Right renal pelvis (tissue), 4 donors: Measurements from ENCODE around the gene CABP1. TPM values are rescaled to one million over a fixed set of nuclear protein-coding genes. Genes with fewer than 3 reads are reported as not detected.

Source experiments
- DNase-seq, 4 donors: peaks; one replicate each; pipeline ENCODE4 v3.0.0-alpha.2; 2013; ENCODE audit warnings: low read depth in 4 of 4, low spot score in 3 of 4, missing footprints in 1 of 4
- polyA plus RNA-seq, 4 donors: library from polyadenylated mRNA; unstranded; fragments of 120-200 nt; gene quantifications; one replicate each; pipeline ENCODE4 v1.2.1, GENCODE V29; 2013; ENCODE audit not compliant: insufficient read length in 4 of 4

The CABP1 gene
- polyA plus RNA-seq, 4 donors: 3.6 to 6.9 (median 5.1) TPM

DNA sequence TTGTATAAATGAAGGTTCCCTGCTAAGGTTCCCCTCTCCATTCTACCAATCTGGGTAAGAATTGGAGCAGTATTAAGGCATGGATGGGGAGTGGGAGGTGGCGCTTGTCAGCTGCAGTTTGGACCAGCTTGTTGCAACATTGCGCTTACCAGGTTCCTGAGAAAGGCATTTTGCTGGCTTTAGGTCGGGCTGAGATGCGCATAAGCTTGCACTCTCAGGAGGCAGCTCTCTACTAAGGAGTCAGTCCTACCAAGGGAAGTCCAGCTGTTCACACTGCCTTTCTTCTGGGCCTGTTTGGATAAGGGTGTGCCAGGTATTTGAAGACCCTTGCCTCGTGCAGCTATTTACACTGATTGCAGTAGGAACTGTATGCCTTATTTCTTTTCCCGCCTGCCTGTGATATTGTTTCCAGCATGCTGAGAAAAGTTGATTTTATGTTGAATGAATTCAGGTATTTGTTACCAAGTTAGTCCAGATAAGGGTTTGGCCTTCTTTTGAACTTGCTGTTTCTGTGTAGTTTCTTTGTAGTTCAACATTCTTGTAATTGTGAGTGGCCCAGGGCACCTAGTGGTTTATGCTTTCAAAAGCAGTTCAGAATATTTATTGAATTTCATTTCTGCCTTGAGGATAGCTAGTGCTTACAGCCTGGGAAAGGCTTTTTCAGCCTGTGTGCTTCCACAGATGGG lies 49.1 kb downstream of the CABP1 start:
- DNase-seq: no peak

- DNase-seq: no peak
Observed at GRCh38 chr12:120690083-120690450, 49.6 kb downstream of the CABP1 start.

- DNase-seq: no peak
Observed at GRCh38 chr12:120690978-120691377, 50.6 kb downstream of the CABP1 start.

DNA sequence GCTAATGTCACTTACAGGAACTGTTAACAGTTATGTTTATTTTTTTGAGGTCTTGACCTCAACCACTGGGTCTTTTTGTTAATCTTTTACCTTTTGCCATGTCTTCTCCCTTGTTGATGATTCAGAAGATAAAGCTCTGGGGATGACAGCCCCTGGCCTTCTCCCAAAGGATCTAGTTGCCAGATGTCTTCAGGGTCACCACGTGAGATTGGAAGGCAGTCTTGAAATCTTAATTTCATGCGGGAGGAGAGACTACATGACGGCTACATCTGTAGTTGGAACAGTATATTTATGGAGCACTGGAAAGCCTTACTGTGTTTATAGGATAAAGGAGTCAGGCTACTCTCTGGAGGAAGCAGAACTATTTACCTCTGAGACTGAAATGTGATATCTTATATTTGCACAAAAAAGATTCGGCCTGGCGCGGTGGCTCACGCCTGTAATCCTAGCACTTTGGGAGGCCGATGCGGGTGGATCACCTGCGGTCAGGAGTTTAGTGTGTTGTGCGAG lies 52.2 kb downstream of the CABP1 start:
- no peak for DNase-seq

DNA sequence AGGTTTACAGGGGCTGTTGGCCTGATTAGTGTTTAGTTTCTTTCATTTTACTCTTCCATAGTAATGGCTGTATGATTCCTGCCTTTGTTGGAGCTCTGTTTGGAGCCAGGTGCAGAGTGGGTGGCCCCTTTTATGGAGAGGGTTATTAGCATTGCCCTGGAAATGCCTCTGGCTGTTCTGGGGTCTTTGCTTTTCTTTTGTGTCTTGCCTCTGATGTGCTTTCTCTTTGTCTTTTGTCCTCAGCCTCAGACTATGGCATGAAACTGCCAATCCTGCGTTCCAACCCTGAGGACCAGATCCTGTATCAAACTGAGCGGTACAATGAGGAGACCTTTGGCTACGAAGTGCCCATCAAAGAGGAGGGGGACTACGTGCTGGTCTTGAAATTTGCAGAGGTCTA lies 53.4 kb downstream of the CABP1 start:
- no peak for DNase-seq

- DNase-seq: no peak
Observed at GRCh38 chr12:120696626-120697025, 56.2 kb downstream of the CABP1 start.

DNA sequence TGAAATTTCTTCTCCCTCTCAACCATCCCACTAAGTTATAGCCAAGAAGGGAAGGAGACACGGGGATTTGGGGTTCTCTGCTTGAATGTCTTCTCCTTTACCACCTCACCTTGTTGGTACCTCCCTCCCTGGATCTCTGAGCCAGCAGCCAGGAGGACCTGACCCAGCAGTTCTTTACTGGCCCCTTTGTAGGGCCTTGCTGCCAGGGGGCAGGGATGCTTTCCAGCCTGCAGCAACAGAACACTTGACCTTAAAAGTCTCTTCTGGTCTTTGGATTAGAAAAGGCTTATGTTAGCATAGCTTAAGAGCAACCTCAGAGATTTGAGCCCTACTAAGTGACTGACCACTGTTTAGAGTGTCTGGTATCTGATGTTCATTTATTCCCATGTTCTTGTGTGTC lies 56.9 kb downstream of the CABP1 start:
- DNase-seq: no peak

- DNase-seq: no peak
Observed at GRCh38 chr12:120698665-120699064, 58.2 kb downstream of the CABP1 start.

DNA sequence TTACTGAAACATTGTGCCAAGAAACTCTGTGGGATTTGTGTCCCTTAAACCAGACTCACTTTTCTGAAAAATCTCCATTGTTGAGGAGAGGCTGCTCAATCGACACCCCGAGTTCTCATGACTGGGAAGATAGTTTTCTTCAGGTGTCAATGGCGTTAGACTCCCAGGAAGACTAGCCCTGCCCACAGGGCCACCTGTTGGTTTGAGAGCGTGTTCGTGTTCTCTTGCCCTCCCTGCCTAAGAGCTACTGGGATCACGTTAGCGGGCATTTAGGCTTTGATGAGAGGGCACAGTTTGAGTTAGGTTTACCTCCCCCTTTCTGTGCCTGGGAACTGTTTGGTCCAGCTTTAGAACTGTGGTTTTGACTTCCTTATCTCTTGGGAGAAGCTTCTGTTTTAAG lies 59.1 kb downstream of the CABP1 start:
- DNase-seq: no peak

DNA sequence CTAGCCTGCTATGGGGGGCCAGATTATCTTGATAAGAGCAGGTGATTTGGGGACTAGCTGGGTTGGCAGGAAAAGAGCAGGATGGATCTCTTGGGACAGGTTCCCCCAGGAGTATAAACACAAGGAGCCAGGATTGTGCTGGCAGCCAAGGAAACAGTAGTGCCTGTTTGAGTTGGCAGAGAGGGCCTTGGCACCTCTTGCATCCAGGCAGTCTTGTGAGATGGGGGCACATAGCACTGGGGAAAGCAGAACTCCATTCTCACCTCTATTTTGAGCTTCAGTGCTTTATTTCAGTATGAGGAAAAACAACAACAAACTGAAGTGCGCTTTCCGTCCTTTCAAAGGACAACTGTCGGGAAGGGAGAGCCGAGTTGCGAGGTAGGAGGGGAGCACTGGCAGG lies 60.5 kb downstream of the CABP1 start:
- DNase-seq: no peak

GRCh38 chr12:120702637-120703036 lies 62.2 kb downstream of the CABP1 start:
- no peak for DNase-seq

DNA sequence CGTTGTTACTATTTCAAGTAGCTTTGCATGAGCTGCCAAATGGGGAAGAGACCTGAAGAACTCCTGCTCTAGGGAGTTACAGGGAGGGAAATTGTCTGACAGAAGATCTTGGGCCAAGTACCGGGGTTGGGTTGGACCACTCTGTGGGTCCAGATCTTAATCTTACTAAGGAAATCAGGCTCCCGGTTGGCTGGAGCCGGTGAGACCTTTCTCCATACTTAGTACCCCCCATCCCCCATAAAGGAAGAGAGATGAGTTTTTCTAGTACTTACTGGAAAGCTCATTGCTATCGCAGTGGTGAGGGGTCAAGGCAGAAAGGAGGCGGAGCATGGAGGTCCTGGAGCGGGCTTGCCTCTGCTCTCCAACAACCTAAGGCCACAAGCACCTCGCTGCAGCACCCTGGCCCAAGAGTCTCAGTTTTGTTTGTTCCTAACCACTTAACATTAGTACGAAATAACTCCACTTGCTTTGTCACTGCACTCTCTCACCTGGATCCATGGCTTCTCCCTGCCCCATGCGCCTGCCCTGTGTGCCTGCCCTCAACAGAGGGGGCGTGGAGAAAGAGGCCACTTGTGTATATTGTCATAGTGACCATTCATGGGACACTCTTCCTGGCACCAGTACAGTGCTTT lies 63.0 kb downstream of the CABP1 start:
- DNase-seq: no peak

DNA sequence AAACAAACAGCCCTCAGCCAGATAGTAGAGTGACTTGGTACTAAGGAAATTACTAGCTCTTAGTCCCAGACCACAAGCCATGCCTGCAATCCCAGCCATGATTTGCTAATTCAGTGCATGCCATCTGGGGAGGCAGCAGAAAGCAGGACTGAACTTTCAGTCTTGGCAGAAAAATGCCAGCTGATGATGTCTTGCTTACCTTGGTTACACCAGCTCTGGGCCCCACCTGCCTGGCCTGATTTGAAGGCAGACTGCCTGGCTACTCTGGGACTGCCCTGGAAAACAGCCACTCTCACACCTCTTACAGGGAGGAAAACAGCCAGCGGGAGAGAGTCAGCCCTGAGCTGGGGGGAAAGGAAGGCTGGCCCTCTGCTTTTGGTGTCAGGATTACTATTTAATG lies 65.2 kb downstream of the CABP1 start:
- DNase-seq: no peak

DNA sequence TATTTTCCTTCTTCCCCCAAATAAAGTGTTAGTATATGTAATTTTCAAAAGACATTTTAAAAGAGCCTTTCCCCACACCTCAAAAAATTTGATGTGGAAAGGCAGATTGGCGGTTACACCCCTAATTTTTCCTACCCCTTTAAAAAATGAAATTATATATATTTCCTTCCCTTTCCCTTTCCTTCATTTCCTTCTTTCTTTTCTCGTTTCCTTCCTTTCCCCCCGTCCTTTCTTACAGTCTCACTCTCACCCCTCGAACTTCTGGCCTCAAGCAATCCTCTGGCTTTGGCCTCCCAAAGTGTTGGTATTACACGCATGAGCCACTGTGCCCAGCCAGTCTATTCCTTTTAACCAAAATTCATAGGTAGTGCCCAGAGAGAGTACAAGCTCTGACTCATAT lies 65.6 kb downstream of the CABP1 start:
- no peak for DNase-seq

DNA sequence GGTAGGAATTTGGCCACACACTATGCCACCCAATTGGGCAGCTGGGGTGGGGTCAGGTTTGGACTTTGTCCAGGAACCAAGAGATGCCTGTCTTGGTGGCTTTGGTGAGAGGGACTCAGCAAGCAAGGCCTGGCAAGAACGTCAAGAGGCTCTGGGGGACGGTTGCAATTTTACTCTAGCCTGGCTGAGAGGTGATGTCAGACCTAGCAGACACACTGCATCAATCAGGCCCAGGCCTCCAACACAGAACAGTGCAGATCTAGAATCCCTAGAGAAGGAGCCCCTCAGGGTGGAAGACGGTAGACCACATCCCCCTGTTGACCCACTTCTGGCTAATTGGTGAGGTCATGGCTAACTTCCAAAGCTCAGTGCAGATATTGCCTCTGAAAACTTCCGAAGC lies 68.2 kb downstream of the CABP1 start:
- DNase-seq: no peak

- peak in 1 of 4 donors; percentile 65 for DNase-seq
Observed at GRCh38 chr12:120710031-120710804, 69.8 kb downstream of the CABP1 start, which contains the start of gene UNC119B. UNC119B (plus strand) TSS chr12:120710458; CDS start chr12:120710475, 17 bp downstream.

DNA sequence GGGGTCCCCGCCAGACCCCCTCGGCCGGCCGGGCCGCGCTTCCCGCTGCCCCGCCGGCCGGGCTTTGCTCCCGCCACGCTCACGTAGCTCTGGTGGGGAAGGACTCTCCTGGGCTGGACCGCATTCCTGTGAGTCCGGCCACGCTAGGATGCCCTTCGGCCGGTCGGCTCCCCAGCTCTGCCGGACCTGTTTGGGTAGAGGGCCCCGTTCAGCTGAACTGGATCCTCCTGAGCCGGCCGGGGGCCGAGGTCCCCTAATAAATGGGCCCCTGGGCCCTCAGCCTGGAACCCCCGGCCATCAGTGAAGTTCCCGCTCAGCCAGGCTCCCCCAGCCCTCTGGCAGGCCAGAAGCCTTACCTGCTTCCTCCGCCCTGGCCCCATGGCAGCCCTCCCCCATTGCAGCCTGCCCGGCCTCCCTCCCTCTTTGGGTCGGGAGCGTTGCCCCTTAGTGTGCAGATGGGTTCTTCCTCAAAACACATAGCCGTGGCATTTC lies 70.4 kb downstream of the CABP1 start:
- no peak for DNase-seq

- no peak for DNase-seq
Observed at GRCh38 chr12:120711411-120711810, 71.0 kb downstream of the CABP1 start.

DNA sequence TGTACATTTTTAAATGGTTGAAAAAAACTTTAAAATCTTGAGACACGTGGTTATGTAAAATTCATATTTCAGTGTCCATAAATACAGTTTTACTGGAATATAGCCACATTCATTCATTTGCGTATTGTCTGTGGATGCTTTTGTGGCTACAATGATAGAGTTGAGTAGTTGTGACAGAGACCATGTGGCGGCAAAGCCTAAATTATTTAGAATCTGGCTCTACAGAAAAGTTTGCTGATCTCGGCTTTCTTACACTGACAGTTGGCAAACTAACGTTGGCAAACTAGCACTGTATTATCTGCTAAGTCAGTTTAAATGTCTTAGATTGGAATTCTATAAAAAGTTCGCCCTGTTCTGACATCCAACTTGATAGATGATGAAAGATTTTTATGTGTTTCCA lies 72.2 kb downstream of the CABP1 start:
- DNase-seq: no peak

DNA sequence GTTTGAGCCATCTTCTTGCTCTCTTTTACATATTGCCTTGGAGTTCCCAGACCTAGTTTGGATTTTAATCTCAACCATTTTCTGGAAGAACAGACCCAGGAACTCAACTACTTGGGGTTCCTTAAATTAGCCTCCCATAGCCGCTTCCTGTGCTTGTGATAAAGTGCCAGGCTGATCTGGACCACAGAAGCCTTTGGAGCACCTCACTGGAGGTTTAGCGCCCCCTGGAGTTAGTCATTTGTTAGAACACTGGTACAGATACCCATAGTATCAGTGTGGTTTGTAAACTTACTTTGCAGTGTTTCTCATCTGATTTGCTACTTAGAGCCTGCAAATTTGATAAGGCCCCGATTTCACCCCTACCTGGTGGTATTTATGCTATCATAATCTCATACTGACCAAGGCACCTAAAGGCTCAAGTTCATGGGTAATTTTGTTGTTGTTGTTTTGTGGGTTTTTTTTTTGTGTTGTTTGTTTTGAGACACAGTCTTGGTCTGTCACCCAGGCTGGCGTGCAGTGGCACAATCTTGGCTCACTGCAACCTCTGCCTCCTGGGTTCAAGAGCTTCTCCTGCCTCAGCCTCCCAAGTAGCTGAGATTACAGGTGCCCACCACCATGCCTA lies 73.5 kb downstream of the CABP1 start:
- peak in 3 of 4 donors; percentile 65 to 72 (median 67) for DNase-seq
